HUDEP-2 (cell line): Measurements from ENCODE around the gene KIF6.

Experiments used
- DNase-seq, 76 experiments: peaks; one replicate each; lab custom pipeline; 2025; ENCODE audit not compliant: unreplicated experiment in 76 of 76; lab: John Stamatoyannopoulos, UW

Gene KIF6

DNA sequence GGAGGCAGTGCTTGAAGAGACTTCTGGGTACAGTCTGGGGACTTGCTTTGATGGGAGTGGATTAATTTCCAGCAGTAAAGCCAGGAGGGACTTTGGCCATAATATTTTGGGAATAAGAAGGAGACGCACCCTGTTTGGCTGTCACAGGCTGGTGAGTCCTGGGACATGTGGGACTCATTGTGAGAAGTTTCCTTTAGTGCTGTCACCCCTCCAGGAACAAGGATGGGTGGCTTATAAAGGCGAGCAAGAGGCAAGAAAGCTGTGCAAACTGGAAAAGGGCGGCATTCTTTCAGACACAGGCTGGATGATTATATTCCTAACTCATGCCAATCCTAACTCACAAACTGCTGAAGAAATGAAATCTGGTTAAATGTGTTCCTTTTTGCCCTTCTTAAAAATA is 325.2 kb downstream of the KIF6 start:
- DNase-seq = no peak

- no peak for DNase-seq
Measured at GRCh38 chr6:39396854-39397253, 328.4 kb downstream of the KIF6 start.

- DNase-seq = no peak
Measured at GRCh38 chr6:39393075-39393474, 332.1 kb downstream of the KIF6 start.

DNA sequence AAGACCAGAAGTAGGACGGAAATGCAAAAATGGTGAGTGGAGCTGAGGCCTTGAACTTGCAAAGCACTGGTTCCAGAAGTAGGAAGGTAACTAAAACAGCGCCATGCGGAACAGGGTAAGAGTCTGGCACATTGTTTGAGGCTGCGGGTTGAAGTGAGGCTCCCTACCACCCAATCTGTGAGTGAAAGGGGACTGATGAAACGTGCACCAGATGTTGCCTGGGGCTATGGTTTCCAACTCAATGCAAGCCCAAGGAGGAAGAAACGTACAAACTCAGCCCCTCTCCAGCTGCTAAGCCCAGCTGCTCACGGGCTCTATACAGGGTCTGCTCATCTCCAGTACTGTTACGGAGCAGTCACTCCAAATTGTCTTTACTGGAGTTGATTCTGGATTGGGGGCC is 334.0 kb downstream of the KIF6 start:
- no peak for DNase-seq

GRCh38 chr6:39389484-39389767 is 335.8 kb downstream of the KIF6 start:
- DNase-seq = no peak

DNA sequence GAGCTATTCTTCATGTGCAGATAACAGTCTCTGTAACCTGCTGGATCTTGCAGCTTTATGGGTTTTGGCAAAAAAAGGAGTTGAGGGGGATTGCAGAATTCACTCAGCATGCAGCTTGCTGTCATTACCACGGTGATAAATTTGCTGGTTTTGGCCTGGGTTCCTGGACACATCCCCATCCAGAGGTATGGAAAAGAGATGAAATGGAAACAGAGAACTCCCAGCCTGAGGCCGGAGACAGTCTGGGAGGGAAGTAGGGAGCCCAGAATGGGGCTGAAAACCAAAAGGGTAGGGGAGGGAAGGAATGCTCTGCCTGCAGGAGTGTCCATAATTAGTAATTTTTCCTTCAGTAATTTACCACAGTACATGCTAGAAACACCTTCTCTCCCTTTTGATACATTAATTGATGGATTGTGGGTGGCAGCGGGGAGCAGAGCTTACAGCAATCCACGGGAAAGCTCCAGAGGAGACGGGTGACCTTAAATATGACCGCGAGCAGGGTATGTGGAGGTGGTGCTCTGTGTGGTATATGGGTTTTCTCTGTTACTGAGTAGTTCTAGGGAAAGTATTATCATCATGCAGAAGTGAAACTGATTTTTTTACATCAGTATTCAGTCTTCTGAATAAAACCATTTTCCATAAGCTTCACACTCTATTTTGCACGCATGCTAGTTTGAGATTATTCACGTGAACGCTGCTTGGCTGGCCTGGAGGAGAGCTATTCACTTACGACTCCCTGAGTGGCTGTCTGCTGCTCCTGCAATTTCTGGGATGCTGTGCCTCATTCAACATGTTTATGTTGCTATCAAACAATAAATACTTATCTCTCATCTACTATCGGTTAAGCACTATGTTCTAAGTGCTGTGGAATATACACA is 336.4 kb downstream of the KIF6 start:
- DNase-seq = no peak

DNA sequence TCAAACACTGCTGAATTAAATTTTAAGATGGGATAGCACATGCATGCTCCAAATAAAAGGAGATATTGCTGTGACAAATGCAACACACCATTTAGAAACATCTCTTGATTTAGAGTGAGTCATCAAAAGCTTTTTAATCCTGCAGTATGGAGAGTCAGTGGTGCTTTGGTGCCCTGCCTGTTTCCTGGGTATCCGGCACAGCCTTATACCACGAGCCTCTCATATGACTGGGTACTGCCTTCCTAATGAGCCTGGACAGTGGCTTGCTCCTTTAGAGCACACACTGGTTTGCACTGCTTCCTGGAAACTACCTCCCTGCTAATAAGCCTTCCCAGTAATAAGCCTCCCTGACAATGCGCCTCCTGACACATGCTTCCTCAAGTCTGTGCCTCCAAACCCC is 337.4 kb downstream of the KIF6 start:
- no peak for DNase-seq

- no peak for DNase-seq
Measured at GRCh38 chr6:39386487-39386886, 338.7 kb downstream of the KIF6 start.

DNA sequence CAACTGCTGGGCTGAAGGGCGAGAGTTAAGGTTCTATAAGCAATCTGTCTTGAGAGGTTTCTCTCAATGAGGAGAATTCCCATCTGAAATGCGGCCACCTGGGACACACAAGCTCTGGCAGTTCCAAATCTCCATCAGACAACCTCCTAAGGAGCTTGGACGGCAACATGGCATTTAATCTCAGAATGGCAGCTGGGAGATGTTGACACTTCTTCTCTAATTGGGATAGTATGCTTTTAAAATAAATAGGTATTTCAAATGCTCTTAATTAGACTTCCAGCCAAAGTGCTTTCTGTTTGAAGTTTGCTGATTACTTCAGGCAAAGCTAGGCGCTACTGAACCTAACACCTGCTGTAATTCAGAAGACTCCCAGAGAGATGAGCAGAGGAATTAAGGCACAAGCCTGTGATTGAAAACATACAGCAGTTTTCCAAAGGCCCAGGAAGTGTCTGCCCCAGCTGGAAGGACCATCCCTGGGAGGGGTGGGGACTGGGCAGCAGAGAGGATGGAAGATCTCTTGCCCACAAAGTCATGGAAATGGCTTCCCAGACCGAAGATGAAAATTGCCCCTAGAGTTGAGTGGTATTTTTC is 343.6 kb downstream of the KIF6 start:
- no peak for DNase-seq

GRCh38 chr6:39380837-39381549 is 344.2 kb downstream of the KIF6 start:
- no peak for DNase-seq

DNA sequence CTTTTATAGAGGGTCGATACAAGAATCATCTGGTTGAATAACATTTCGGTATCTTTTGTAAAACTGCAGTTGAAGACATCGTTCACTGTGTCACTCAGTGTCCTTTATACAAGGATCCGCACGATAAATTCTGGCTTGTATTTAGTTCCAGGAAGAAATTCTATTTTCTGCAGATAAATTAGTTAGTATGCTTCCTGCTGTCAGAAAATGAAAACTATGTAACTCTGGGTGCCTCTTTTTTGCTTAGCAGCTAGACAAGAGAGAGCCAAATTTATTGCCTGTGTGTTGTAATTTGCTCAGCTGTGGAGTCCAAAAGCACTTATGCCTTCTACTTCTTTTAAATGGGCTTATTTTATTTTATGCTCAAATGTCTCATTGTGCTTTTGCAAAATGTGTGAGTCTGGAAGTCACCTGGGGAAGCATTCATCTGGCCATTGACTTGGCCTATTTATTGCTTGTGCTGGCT is 346.2 kb downstream of the KIF6 start:
- DNase-seq = no peak

GRCh38 chr6:39378175-39378959 is 346.8 kb downstream of the KIF6 start:
- DNase-seq = no peak

- DNase-seq = peak in 11 of 76 experiments; percentile 3 to 38 (median 10)
Measured at GRCh38 chr6:39377539-39377950, 347.7 kb downstream of the KIF6 start.

- no peak for DNase-seq
Measured at GRCh38 chr6:39375405-39375804, 349.8 kb downstream of the KIF6 start.

DNA sequence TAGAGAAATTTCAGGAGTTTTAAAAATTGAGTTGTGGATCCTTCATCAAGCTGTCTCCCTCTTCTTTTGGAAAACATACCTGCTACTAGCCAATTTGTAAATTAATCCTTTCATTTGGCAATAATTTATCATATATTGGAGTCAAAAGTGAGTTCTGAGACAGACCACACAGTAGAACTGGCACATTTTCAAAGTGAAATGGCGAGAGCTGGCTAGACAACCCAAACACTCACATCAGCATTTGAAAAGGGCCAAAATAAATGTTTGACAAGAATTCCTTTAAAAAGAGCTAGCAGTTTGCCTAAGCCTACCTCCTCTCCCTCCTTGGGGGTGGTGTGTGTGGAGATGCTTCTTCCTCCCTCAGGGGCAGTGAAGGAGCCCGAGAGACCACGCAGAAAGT is 354.8 kb downstream of the KIF6 start:
- no peak for DNase-seq

- no peak for DNase-seq
Measured at GRCh38 chr6:39369987-39370386, 355.2 kb downstream of the KIF6 start.

- no peak for DNase-seq
Measured at GRCh38 chr6:39367700-39368099, 357.5 kb downstream of the KIF6 start.

DNA sequence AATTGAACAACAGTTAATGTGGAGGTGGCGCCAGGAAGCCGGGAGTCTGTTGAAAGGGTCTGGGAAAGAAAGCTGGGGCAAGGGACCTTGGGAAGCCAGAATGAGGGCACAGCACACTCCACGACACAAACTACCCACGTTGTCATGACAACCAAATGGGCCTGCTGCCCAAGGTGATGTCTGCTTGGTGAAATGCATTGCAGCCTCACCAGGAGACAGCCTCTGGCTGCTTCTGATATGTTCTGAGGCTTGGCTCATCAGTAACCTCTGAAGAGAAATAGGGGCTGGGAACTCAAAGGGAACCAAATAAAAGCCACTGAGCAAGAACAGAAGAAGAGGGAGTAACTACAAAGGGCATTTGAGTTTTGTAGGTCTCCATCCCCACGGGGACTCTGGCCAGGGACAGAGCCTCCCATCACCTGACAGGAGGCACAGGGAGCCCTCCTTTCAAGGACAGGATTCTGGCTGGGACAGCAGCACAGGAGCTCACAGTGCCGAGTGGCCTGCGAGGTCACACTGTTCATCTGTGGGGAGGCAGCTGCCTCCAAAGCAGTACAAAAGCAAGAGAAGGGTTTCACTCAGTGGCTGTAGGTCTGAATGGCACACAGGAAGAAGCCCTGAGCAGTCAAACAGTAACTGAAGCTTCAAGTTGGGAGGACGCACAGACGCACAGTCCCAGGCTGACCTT is 358.1 kb downstream of the KIF6 start:
- no peak for DNase-seq

GRCh38 chr6:39365281-39366074 is 359.7 kb downstream of the KIF6 start:
- no peak for DNase-seq

DNA sequence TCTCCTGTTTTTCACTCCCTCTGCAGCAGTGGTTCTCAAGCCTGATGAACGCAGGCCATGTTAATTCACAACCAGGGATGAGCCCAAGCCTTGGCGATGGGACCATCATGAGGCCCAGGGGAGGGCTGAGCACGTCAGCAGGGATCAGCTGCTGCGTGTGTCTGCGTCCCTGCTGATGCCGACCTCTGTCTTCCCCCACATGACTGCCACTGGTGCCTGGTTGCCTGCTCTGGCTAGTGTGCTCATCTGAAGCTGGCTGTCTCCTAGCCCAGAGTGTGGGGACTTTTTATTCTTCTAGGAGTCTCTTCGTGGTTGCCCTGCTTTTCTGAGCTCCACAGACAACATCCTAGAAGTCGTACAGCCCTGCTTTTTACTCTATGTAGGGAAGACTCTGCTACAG is 361.9 kb downstream of the KIF6 start:
- DNase-seq = no peak
